ENCODE measurements around the gene TTLL6. TPM values are rescaled to one million over a fixed set of nuclear protein-coding genes. Genes with fewer than 3 reads are reported as not detected.

The TTLL6 gene
- total RNA-seq, 1 donor from 2014 or later = not detected

GRCh38 chr17:48740537-48740936, 76.5 kb downstream of the TTLL6 start:
- no peak for DNase-seq (ENCODE audit: extremely low read depth, low read depth, low spot score)

GRCh38 chr17:48738803-48739526, 78.1 kb downstream of the TTLL6 start:
- DNase-seq (ENCODE audit: extremely low read depth, low read depth, low spot score) = no peak

- DNase-seq (ENCODE audit: extremely low read depth, low read depth, low spot score) = no peak
These were observed 78.6 kb downstream of the TTLL6 start for GRCh38 chr17:48738424-48738802.

GRCh38 chr17:48737330-48738043, 79.5 kb downstream of the TTLL6 start:
- no peak for DNase-seq (ENCODE audit: extremely low read depth, low read depth, low spot score)

- no peak for DNase-seq (ENCODE audit: extremely low read depth, low read depth, low spot score)
These were observed 82.0 kb downstream of the TTLL6 start for GRCh38 chr17:48735062-48735351.

GRCh38 chr17:48734333-48735061, 82.5 kb downstream of the TTLL6 start:
- DNase-seq (ENCODE audit: extremely low read depth, low read depth, low spot score) = no peak

- DNase-seq (ENCODE audit: extremely low read depth, low read depth, low spot score) = no peak
These were observed 83.2 kb downstream of the TTLL6 start for GRCh38 chr17:48733632-48734328.

GRCh38 chr17:48732688-48733629, 84.1 kb downstream of the TTLL6 start:
- no peak for DNase-seq (ENCODE audit: extremely low read depth, low read depth, low spot score)

- DNase-seq (ENCODE audit: extremely low read depth, low read depth, low spot score) = no peak
These were observed 85.7 kb downstream of the TTLL6 start for GRCh38 chr17:48731355-48731754.

- DNase-seq (ENCODE audit: extremely low read depth, low read depth, low spot score) = no peak
These were observed 86.8 kb downstream of the TTLL6 start for GRCh38 chr17:48730240-48730550.

GRCh38 chr17:48729335-48730239, 87.4 kb downstream of the TTLL6 start:
- no peak for DNase-seq (ENCODE audit: extremely low read depth, low read depth, low spot score)

- no peak for DNase-seq (ENCODE audit: extremely low read depth, low read depth, low spot score)
These were observed 88.5 kb downstream of the TTLL6 start, which contains the start of gene HOXB13 for GRCh38 chr17:48728232-48729231. TSS of gene HOXB13 (minus strand) at chr17:48728750. CDS start at chr17:48728593, 157 bp downstream.

- DNase-seq (ENCODE audit: extremely low read depth, low read depth, low spot score) = no peak
These were observed 89.4 kb downstream of the TTLL6 start for GRCh38 chr17:48727415-48728175.

- DNase-seq (ENCODE audit: extremely low read depth, low read depth, low spot score) = no peak
These were observed 90.1 kb downstream of the TTLL6 start for GRCh38 chr17:48726916-48727286.

- no peak for DNase-seq (ENCODE audit: extremely low read depth, low read depth, low spot score)
These were observed 90.7 kb downstream of the TTLL6 start for GRCh38 chr17:48726114-48726915.

GRCh38 chr17:48725288-48726064, 91.6 kb downstream of the TTLL6 start:
- no peak for DNase-seq (ENCODE audit: extremely low read depth, low read depth, low spot score)
